Measurements from ENCODE around the gene NEUROD1.

NEUROD1 gene

GRCh38 chr2:181697571-181697970 is 17.3 kb upstream of the NEUROD1 start:
- TF ChIP-seq CTCF (IDR thresholded peaks at IDR 0.05; ENCODE audit: low read depth, low read length, missing control alignments) = no peak
- no peak overlapping the region for H3K4me3 ChIP-seq (ENCODE audit: low read depth, low read length)
- DNase-seq (ENCODE audit: low read depth) = no peak

GRCh38 chr2:181697126-181697525 is 16.8 kb upstream of the NEUROD1 start:
- no peak overlapping the region for H3K4me3 ChIP-seq (ENCODE audit: low read depth, low read length)
- TF ChIP-seq CTCF (IDR thresholded peaks at IDR 0.05; ENCODE audit: low read depth, low read length, missing control alignments) = no peak
- DNase-seq (ENCODE audit: low read depth) = no peak

GRCh38 chr2:181694271-181694670 is 14.0 kb upstream of the NEUROD1 start:
- no peak for DNase-seq (ENCODE audit: low read depth)
- no peak overlapping the region for H3K4me3 ChIP-seq (ENCODE audit: low read depth, low read length)
- TF ChIP-seq CTCF (IDR thresholded peaks at IDR 0.05; ENCODE audit: low read depth, low read length, missing control alignments) = no peak

- no peak overlapping the region for H3K4me3 ChIP-seq (ENCODE audit: low read depth, low read length)
- DNase-seq (ENCODE audit: low read depth) = no peak
- no peak for TF ChIP-seq CTCF (IDR thresholded peaks at IDR 0.05; ENCODE audit: low read depth, low read length, missing control alignments)
Observed at GRCh38 chr2:181690860-181691259, 10.5 kb upstream of the NEUROD1 start.

GRCh38 chr2:181686576-181687185 is 6.4 kb upstream of the NEUROD1 start:
- DNase-seq (ENCODE audit: low read depth) = no peak
- H3K4me3 ChIP-seq (ENCODE audit: low read depth, low read length) = no peak overlapping the region

GRCh38 chr2:181685150-181685688 is 4.9 kb upstream of the NEUROD1 start:
- TF ChIP-seq CTCF (IDR thresholded peaks at IDR 0.05; ENCODE audit: low read depth, low read length, missing control alignments) = no peak
- H3K4me3 ChIP-seq (ENCODE audit: low read depth, low read length) = no peak overlapping the region
- DNase-seq (ENCODE audit: low read depth) = no peak

More at GRCh38 chr2:181686576-181687185, 6.4 kb upstream of the NEUROD1 start:
- no peak for TF ChIP-seq CTCF (IDR thresholded peaks at IDR 0.05; ENCODE audit: low read depth, low read length, missing control alignments)

All from GM12864 (cell line).